DMS153 treated with DMSO at 0.1 percent for 48 hours (cell line): ENCODE measurements around the gene PYROXD2.

Source experiments
- DNase-seq: peaks from one replicate; lab custom pipeline; 2025; ENCODE audit not compliant: unreplicated experiment; lab: John Stamatoyannopoulos, UW

The PYROXD2 gene

DNA sequence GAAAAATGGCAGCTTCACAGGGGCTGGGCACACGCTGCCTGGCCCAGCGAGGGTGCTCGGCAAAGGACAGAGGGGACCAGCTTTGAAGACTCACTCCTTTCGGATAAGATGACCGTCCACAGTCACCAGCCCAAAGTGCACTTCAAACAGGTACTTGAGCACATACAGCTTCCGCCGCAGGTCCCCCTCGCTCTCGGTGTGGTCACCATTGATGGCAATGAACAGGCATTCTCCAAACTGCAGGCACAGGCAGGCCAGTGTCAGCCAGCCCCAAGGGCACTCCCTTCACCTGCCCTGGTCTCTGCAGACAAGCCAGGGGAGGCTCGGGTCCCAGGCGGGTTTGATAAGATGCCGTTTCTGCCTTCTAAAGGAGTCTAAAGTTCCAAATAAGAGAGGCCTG is 20.2 kb upstream of the PYROXD2 start:
- no peak for DNase-seq

GRCh38 chr10:98433881-98434732 is 19.1 kb upstream of the PYROXD2 start:
- DNase-seq: no peak

DNA sequence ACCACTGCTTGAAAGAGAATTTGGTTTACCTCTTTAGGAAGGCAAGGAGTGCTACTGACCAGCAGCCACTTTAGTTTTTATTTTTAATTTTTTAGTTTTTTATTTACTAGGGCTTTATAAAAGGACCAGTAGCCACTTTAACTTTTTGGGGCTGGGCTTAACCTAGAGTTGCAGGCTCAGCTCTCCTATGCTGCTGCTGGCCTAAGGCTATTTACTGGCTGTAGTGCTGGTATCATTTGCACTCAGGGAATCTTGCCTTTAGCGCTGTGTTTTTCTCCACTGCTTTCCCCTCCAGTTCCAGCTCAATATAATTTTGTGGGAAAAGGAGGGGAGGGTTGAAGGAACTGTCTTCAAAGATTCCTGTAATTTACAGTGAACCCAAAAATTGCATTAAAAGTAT is 18.4 kb upstream of the PYROXD2 start:
- DNase-seq: no peak

DNA sequence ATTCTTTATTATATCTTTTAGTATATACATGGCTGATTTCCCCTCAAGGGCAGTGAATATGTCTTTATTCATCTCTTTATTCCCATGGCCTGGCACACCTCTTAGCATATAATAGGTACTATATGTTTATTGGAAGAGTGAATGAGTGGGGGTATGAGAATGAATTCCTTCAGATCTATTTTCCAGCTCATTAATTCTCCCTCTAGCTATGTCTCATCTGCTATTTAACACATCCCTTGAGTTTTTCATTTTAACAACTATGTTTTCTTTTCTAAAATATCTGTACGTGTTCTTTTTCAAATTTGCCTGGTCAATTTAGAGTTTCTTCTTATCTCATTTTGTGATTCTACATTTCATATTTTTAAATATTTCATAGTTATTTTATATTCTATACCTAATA is 17.3 kb upstream of the PYROXD2 start:
- no peak for DNase-seq

DNA sequence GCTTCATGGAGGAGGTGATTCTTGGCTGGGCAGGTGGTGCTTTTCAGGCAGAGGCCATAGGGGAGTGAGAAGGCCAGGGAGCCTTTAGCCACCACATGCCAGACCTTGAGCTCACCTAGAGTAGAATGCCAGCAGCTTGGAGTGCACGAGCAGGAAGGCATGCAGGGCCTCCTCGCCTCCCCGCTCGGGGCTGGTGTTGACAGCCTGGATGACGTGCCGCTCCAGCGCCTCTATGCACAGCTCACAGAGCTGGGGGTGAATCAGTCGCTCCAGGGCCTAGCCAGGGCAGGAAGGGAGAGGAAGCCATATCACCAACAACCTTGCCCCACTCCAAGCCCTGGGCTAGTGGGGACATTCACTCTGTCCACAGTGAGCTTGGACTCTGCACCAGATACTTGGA is 16.0 kb upstream of the PYROXD2 start:
- DNase-seq: no peak

DNA sequence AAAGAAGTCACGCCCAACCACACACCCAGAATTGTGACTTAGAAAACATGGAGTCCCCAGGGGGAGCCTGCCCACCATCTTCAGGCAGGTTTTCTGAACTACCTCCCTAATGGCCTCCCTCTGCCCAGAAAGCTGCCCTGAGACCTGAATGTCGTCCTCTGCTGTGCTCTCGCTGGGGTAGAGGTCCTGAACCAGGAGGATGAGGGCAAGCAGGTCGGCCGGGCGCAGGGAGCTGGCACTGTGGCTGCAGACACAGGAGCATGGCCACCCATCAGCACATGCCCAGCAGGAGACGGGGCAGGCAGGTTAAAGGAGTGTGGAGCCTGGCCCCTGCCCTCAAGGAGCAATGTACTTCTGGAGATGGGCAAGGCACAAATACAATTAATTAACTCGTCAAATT is 15.4 kb upstream of the PYROXD2 start:
- DNase-seq: no peak

GRCh38 chr10:98429320-98430072 is 14.5 kb upstream of the PYROXD2 start:
- DNase-seq: no peak

DNA sequence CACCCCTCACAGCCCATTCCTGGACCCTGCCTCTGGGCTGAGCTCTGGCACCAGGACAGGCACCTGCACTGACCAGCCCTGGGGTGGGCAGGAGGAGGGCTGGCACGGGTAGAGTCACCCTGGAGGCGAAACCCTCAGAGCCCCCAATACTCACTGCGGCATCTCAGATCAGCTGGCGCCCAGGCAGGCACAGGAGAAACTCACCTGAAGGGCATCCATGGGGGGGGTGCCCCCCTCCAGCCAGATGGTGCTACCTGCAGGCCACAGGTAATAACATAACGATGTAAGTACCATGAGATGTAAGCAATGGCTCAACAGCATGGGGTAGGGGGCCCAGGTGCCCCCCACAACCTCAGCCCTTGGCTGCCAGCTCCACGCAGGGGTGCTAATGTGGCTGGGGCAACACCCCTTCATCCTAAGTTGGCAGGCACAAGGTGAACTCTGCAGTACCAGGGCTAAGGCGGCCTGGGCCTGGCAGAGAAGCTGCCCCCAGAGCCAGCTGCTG is 12.1 kb upstream of the PYROXD2 start:
- DNase-seq: no peak

- no peak for DNase-seq
These were observed 10.8 kb upstream of the PYROXD2 start for GRCh38 chr10:98425511-98426352.

DNA sequence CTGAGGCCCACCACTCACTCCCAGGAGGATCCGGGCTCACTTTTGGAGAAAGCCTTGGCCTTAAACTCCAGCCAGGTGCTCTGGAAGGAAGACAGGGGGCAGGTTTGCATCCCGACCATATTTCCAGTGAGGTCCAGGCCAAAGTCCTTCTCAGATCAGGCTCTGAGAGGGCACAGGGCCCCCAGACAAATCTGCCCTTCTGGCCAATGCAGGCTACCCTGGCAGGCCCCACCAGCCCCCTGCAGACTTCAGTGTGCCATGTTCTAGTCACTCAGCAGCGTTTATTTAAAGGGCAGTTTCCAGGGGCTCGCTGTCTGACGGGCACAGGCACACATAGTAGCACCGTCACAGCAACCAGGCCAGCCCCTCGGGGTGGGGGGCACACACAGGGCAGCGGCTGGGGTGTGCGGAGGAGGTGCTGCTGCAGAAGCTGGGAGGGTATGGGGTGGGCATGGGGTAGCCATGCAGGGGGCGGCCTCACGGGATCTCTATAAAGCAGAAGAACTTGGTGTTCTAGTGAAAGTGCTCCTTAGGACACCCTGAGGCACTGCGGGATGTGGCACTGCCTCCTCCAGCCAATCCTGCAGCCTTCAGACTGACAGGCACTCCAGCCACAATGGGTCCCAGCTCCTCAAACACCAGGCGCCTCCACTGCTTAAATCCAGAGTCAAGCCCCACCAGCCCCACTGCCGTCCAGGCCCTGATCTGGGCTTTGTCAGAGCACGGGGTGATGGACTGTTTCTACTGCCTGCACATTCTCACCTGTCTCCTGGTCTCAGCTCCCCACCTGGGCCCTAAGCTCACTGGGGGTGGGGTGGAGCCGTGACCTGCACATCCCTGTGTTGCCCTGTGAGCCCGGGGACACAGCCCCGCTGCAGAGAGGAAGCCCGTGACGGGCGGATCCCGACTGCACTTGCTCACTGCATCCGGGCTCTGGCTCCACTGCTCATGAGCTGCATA is 9.6 kb upstream of the PYROXD2 start:
- DNase-seq: no peak

DNA sequence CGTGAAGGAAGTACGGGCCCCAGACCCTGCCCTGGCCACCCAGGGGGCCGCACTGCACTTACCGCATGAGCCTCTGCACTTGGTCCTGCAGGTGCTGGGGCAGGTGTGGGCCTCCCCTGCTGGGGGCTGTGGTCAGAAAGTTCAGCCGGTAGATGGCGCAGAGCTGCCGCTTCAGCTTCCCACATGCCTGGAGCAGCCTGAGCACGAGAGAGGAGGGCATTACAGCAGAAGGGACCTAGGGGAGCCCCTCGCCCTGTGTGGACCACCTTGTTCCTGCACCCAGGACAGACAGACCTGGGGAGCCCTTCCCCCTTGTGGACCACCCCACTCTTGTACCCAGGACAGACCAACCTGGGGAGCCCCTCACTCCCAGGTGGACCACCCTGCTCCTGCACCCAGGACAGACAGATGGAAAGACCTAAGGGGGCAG is 8.7 kb upstream of the PYROXD2 start:
- no peak for DNase-seq

DNA sequence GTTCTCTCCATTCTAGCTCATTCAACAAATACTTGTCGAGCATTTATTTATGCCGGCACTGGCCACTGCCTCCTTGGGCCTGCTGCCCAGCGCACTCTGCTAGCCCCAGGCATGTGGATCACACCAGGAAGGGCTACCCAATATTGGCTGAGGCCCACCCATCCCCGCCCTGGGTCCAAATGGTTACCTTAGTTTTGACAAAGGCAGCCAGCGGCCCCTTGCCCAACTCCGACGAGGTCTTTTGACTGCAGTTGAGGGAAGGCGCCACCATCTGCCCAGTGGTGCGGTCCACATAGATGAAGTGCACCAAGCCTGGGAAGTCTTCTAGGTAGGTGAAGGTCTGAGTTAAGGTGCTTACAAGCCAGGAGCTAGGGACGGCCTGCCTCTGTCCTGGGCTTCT is 7.2 kb upstream of the PYROXD2 start:
- DNase-seq: no peak

DNA sequence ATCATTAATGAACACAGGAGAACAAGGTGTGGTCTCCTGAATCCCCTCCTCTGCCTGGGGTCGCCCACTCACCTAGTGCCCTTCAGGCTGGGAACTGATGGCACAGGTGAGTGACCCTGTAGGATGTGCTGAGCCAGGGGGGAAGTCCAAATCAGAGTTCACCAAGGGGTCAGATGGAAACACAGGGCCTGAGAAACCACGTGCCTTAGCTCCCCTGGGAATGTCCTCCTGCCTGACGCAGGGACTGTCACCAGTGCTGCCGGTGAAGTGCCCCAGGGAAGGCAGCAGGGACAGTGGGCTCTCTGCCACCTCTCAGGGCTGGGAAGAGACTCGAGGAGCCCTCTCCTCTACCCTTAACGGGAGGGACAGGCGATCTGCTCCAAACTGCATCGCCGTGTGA is 5.8 kb upstream of the PYROXD2 start:
- DNase-seq: no peak

DNA sequence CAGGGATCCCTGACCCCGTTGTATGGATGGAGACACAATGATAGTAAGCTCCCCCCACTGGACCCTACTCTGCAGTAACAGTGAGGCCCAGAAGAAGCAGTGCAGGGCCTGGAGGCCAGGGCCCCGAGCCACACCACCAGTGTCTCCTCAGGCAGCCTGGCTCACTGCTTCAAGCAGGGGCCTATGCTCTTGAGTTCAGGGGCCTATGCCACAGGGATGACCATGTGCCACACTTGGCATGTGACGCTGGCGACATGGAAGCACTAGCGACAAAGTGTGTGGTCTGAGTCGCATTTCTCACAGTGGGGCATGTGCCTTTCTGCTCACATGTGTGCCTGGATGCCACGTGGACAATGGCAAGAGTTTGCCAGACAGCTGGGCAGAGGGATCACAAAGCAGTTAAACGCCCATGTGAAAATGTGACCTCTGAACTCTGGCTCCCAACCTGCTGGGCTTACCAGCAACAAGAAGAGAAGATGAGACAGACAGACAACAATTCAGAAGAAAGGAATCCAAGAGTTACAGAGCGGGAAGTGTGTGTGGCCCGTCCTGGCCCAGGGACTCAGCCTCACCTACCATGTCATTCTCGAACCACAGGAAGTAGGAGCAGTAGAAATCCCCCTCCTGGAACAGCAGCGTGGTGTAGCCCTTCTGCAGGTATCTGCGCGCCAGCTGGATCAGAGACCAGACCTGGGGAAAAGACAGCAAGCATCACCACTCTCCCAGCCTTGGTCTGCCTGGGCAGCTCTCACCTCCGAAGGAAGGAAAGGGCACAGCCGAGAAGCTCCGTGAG is 4.7 kb upstream of the PYROXD2 start:
- no peak for DNase-seq

GRCh38 chr10:98418665-98419468 is 3.9 kb upstream of the PYROXD2 start:
- DNase-seq: no peak

DNA sequence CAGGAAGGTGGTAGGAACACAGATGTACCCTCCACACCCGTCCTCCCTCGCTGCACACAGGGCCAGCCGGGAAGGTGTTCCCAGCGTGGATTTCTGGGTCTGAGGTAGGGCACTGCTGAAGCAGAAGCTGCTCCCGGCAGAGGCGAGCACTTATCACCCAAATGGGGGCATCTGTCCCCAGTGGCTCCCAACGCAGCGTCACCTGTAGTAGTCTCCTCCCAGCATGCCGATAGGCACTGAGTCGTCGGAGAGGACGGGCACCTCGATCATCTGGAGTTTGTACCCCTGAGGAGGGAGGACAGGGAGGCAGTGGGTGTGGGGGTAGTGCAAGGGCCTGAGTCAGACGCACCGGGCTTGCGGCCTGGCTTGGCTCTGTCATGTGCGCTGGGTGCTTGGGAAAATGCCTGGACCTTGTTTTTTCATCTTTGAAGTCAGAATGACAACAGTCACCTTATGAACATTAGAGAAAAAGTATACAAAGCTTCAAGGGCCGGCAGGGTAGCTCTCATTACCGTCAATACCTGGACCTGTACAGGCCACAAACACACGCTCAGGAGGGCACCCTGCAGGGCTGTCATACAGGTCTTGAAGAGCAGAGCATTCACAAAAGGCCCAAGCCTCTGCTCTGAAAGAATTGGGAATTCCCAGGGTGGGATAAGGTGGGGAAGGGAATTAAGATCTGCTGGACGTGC is 3.1 kb upstream of the PYROXD2 start:
- DNase-seq: no peak

- DNase-seq: no peak
These were observed 2.5 kb upstream of the PYROXD2 start for GRCh38 chr10:98417481-98417959.
